Sigmoid colon (tissue), 4 donors: ENCODE results near the gene MAGEA9.

ENCODE experiments used
- EP300 ChIP-seq, 4 donors: sonication (generic); formaldehyde crosslinking; IDR thresholded peaks; one replicate each; pipeline ENCODE4 v1.6.1; 2017; ENCODE audit warnings: antibody characterized with exemption in 4 of 4
- TF ChIP-seq, protein P1 (sequence below), 4 experiments: fragments of 450-650 bp in 3 of 4; fragments of 200-600 bp in 1 of 4; IDR thresholded peaks; one replicate each; pipeline ENCODE4 v1.5.1; 2016 to 2019; ENCODE audit warnings: antibody characterized with exemption in 4 of 4, mild to moderate bottlenecking in 3 of 4, moderate library complexity in 2 of 4

DNA sequence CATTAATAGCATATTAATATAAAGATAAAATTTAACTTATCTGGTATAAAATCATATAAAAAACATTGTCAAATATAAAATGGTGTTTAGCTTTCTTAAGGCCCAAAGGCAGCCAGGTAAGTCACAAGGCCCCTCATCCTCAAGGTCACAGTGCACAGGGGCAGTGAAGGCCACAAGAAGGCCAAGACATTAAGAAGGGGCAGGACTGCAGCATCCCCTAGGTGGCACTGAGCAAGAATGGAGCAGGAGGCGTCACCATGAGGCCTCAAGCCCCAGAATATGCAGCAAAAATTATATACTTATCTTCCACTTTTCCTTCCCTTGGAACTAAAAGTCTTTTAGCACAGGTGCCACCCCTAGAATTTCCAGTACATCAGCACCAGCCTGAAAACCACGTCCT is 49.7 kb downstream of the MAGEA9 start:
- TF ChIP-seq, protein P1, sequence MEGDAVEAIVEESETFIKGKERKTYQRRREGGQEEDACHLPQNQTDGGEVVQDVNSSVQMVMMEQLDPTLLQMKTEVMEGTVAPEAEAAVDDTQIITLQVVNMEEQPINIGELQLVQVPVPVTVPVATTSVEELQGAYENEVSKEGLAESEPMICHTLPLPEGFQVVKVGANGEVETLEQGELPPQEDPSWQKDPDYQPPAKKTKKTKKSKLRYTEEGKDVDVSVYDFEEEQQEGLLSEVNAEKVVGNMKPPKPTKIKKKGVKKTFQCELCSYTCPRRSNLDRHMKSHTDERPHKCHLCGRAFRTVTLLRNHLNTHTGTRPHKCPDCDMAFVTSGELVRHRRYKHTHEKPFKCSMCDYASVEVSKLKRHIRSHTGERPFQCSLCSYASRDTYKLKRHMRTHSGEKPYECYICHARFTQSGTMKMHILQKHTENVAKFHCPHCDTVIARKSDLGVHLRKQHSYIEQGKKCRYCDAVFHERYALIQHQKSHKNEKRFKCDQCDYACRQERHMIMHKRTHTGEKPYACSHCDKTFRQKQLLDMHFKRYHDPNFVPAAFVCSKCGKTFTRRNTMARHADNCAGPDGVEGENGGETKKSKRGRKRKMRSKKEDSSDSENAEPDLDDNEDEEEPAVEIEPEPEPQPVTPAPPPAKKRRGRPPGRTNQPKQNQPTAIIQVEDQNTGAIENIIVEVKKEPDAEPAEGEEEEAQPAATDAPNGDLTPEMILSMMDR (IDR thresholded peaks at IDR 0.05): no peak
- TF ChIP-seq EP300 (IDR thresholded peaks at IDR 0.05): no peak
